ENCODE data around the gene GOLPH3.

DNA sequence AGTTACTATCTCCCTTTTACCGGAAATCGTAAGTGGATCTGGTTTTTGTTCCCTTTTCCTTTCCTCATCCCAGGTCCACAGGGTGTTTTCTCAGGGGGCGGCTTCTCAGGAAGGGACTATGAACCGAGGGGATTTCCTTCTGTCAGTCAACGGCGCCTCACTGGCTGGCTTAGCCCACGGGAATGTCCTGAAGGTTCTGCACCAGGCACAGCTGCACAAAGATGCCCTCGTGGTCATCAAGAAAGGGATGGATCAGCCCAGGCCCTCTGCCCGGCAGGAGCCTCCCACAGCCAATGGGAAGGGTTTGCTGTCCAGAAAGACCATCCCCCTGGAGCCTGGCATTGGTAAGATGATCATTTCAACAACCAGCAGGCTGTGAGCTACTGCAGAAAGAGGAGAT is 75.8 kb downstream of the GOLPH3 start:
- TF ChIP-seq POLR2A (IDR thresholded peaks at IDR 0.05; ENCODE audit: control extremely low read depth in 1 of 2, low read depth in 2 of 2, low read length in 2 of 2): no peak
- no peak for TF ChIP-seq RAD21 (IDR thresholded peaks at IDR 0.05 in 1 of 2, conservative IDR thresholded peaks at IDR 0.05 in 1 of 2; ENCODE audit: low read depth in 2 of 2, low read length in 2 of 2)
- no peak for TF ChIP-seq CBX5 (IDR thresholded peaks at IDR 0.05; ENCODE audit: low read depth, low read length)
- no peak for TF ChIP-seq ATF3 (IDR thresholded peaks at IDR 0.05; ENCODE audit: insufficient read depth, low read depth, low read length)
- TF ChIP-seq CREB1 (IDR thresholded peaks at IDR 0.05): no peak
- TF ChIP-seq, protein P1, sequence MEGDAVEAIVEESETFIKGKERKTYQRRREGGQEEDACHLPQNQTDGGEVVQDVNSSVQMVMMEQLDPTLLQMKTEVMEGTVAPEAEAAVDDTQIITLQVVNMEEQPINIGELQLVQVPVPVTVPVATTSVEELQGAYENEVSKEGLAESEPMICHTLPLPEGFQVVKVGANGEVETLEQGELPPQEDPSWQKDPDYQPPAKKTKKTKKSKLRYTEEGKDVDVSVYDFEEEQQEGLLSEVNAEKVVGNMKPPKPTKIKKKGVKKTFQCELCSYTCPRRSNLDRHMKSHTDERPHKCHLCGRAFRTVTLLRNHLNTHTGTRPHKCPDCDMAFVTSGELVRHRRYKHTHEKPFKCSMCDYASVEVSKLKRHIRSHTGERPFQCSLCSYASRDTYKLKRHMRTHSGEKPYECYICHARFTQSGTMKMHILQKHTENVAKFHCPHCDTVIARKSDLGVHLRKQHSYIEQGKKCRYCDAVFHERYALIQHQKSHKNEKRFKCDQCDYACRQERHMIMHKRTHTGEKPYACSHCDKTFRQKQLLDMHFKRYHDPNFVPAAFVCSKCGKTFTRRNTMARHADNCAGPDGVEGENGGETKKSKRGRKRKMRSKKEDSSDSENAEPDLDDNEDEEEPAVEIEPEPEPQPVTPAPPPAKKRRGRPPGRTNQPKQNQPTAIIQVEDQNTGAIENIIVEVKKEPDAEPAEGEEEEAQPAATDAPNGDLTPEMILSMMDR (IDR thresholded peaks at IDR 0.05; ENCODE audit: control extremely low read depth in 1 of 3, insufficient read depth in 1 of 3, low read depth in 1 of 3, low read length in 3 of 3): no peak
- no peak for TF ChIP-seq EZH2 (IDR thresholded peaks at IDR 0.05; ENCODE audit: low read depth, low read length, severe bottlenecking)

All from H1 (cell line).